ENCODE data around the gene DCC. TPM values are rescaled to one million over a fixed set of nuclear protein-coding genes. Genes with fewer than 3 reads are reported as not detected.

DCC gene
- total and polyA plus RNA-seq, 9 of the 15 experiments (the other 6 are each of a cell fraction or from before 2014, with no cell fraction given) = not detected

DNA sequence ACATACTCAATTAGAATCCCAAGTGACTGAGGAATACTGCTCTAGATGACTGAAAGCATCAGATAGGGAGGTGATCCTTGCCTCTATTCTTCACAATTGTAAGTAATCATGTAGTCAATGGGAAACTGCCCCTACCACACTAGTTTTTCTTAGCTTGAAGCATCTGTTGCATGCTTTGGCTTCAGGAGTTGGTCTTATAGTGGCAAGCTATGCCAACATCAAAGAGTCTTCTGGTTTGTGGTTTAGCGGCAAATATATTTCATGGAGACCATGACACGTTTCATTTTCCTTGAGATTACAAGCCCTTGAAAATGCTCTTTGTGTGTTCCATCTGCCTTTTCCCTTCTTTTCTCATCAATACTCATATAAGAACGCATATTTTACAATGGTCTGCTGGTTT lies 12.9 kb downstream of the DCC start:
- ATAC-seq (no peak), DNase-seq (ENCODE audit: extremely low read depth in 1 of 4, low spot score in 3 of 4) (no peak), FAIRE-seq (no peak)
- BruUV-seq (replicated peaks) = no TSS peak
- H3K4me1 ChIP-seq (replicated peaks in 1 of 2; ENCODE audit: control insufficient read depth in 2 of 2, insufficient read depth in 2 of 2, low read length in 2 of 2) = no peaks in the 10 kb centered on the region
- CTCF ChIA-PET (ENCODE audit: low intra/inter-chr PET ratio) = no interaction called here
- H3K27me3 ChIP-seq (ENCODE audit: control insufficient read depth in 2 of 2, insufficient read depth in 2 of 2, low read length in 2 of 2) = no peaks in the 10 kb centered on the region
- in situ Hi-C loops (cut with MboI) (no loop called here), intact Hi-C loops (cut with micrococcal nuclease) (no loop called here)
- no peak overlapping the region for H3K27ac ChIP-seq (ENCODE audit: extremely low read depth, low read depth, low read length)
- no peak overlapping the region for H3K4me3 ChIP-seq
- POLR2A ChIA-PET = no interaction called here
- H3K9ac ChIP-seq (ENCODE audit: insufficient read depth in 1 of 2, low read depth in 2 of 2, low read length in 2 of 2) = no peak overlapping the region
- H2AFZ ChIP-seq (ENCODE audit: low read depth, low read length) = no peak overlapping the region
- 4% methylated on average over 2 of the region's 3 CpGs for WGBS (ENCODE audit: insufficient coverage, low coverage, missing lambda C conversion rate)
- H3K79me2 ChIP-seq (ENCODE audit: control insufficient read depth, insufficient read depth, low read length) = no peaks in the 10 kb centered on the region
- TF ChIP-seq BRD4 (IDR thresholded peaks at IDR 0.05) = no peak
- TF ChIP-seq PML (IDR thresholded peaks at IDR 0.05; ENCODE audit: low read length) = no peak
- no peak for TF ChIP-seq FOXJ3 (CRISPR knock-in tag; IDR thresholded peaks at IDR 0.05)
- TF ChIP-seq, protein P1, sequence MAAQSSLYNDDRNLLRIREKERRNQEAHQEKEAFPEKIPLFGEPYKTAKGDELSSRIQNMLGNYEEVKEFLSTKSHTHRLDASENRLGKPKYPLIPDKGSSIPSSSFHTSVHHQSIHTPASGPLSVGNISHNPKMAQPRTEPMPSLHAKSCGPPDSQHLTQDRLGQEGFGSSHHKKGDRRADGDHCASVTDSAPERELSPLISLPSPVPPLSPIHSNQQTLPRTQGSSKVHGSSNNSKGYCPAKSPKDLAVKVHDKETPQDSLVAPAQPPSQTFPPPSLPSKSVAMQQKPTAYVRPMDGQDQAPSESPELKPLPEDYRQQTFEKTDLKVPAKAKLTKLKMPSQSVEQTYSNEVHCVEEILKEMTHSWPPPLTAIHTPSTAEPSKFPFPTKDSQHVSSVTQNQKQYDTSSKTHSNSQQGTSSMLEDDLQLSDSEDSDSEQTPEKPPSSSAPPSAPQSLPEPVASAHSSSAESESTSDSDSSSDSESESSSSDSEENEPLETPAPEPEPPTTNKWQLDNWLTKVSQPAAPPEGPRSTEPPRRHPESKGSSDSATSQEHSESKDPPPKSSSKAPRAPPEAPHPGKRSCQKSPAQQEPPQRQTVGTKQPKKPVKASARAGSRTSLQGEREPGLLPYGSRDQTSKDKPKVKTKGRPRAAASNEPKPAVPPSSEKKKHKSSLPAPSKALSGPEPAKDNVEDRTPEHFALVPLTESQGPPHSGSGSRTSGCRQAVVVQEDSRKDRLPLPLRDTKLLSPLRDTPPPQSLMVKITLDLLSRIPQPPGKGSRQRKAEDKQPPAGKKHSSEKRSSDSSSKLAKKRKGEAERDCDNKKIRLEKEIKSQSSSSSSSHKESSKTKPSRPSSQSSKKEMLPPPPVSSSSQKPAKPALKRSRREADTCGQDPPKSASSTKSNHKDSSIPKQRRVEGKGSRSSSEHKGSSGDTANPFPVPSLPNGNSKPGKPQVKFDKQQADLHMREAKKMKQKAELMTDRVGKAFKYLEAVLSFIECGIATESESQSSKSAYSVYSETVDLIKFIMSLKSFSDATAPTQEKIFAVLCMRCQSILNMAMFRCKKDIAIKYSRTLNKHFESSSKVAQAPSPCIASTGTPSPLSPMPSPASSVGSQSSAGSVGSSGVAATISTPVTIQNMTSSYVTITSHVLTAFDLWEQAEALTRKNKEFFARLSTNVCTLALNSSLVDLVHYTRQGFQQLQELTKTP (IDR thresholded peaks at IDR 0.05; ENCODE audit: low read depth in 1 of 2, partially characterized antibody in 2 of 2) = no peak
- no peak for TF ChIP-seq NFIC (IDR thresholded peaks at IDR 0.05)
- no peaks in the 10 kb centered on the region for H3K9me3 ChIP-seq (replicated peaks; ENCODE audit: control insufficient read depth, insufficient read depth, low read depth, low read length)
- no peaks in the 10 kb centered on the region for H3K9me1 ChIP-seq (ENCODE audit: control insufficient read depth, insufficient read depth, low read length)
- no peaks in the 10 kb centered on the region for H3K36me3 ChIP-seq (ENCODE audit: control insufficient read depth, insufficient read depth, low read length)
- H4K20me1 ChIP-seq (replicated peaks; ENCODE audit: control insufficient read depth, insufficient read depth, low read length) = no peaks in the 10 kb centered on the region
- no peak overlapping the region for H3K4me2 ChIP-seq (ENCODE audit: insufficient read depth, low read length)

Data from K562 (cell line).